ENCODE data around the gene PRRX2.

DNA sequence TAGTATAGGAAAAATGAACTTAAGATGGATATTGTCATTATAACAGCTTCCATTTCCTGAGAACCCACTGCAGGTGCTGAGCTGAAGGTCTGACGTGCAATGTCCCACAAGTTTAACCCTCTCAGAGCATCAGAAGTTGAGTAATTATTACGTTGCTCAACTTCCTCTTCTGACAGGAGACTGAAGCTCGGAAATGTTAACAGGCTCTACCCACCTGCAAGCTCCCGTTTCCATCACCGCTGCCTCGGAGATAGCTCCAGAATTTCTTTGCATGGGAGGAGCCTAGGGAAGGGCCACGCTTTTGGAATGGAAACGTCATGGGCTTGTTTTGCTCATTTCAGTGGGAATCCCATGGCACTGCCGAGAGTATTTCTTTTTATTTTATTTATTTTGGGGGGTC lies 40.5 kb upstream of the PRRX2 start:
- TF ChIP-seq, protein P1, sequence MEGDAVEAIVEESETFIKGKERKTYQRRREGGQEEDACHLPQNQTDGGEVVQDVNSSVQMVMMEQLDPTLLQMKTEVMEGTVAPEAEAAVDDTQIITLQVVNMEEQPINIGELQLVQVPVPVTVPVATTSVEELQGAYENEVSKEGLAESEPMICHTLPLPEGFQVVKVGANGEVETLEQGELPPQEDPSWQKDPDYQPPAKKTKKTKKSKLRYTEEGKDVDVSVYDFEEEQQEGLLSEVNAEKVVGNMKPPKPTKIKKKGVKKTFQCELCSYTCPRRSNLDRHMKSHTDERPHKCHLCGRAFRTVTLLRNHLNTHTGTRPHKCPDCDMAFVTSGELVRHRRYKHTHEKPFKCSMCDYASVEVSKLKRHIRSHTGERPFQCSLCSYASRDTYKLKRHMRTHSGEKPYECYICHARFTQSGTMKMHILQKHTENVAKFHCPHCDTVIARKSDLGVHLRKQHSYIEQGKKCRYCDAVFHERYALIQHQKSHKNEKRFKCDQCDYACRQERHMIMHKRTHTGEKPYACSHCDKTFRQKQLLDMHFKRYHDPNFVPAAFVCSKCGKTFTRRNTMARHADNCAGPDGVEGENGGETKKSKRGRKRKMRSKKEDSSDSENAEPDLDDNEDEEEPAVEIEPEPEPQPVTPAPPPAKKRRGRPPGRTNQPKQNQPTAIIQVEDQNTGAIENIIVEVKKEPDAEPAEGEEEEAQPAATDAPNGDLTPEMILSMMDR (IDR thresholded peaks at IDR 0.05): no peak
- no peak for TF ChIP-seq POLR2A (IDR thresholded peaks at IDR 0.05)
- no peak for TF ChIP-seq POLR2AphosphoS5 (IDR thresholded peaks at IDR 0.05; ENCODE audit: insufficient read depth in 1 of 2, low read depth in 1 of 2)
